Nephron progenitor cell (in vitro differentiated cells): ENCODE measurements around the gene PSMA6.

Source experiments
- DNase-seq: peaks from one replicate; pipeline ENCODE4 v3.0.0; 2021
- H3K27ac Mint-ChIP-seq: 2 replicates; pipeline ENCODE4 v1.8.0; 2021; ENCODE audit warnings: mild to moderate bottlenecking, moderate library complexity, mixed read lengths
- H3K27me3 Mint-ChIP-seq: 2 replicates; pipeline ENCODE4 v1.8.0; 2021; ENCODE audit warnings: mild to moderate bottlenecking, low read depth, mixed read lengths; ENCODE audit not compliant: poor library complexity
- H3K36me3 Mint-ChIP-seq: 2 replicates; pipeline ENCODE4 v1.8.0; 2021; ENCODE audit warnings: low read depth, mixed read lengths
- H3K4me1 Mint-ChIP-seq: 2 replicates; pipeline ENCODE4 v1.8.0; 2021; ENCODE audit warnings: mixed read lengths
- H3K4me3 Mint-ChIP-seq: 2 replicates; pipeline ENCODE4 v1.8.0; 2021; ENCODE audit warnings: mild to moderate bottlenecking, moderate library complexity, mixed read lengths
- H3K9me3 Mint-ChIP-seq: 2 replicates; pipeline ENCODE4 v1.8.0; 2021; ENCODE audit warnings: mild to moderate bottlenecking, moderate library complexity, mixed read lengths
- TF ChIP-seq, protein P1 (sequence below): fragments of 200-600 bp; sonication (generic); IDR thresholded peaks from 2 replicates; pipeline ENCODE4 v1.5.0; 2021; ENCODE audit warnings: antibody characterized with exemption

The PSMA6 gene

DNA sequence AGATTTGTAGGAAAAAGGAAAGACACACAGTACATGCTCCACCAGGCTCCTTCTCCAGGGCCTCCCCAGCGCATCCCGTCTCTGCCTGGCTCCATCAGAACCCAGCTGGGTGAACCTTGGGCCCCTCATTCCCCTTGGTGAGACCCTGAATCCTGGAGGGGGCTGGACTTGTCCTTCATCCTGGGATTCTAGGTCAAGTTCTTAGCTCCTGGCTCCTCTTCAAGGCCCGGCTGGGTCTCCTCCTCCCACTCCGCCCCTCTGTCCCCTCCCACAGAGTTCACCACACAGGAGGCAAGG lies 49.2 kb downstream of the PSMA6 start:
- peak; percentile 67 for DNase-seq
- Mint-ChIP-seq H3K4me1 (peaks cover 42% of the 10 kb centered on the region), H3K27ac (no peak overlapping the region), H3K36me3 (no peaks in the 10 kb centered on the region), H3K27me3 (no peaks in the 10 kb centered on the region), H3K9me3 (no peaks in the 10 kb centered on the region), H3K4me3 (no peak overlapping the region)
- TF ChIP-seq, protein P1, sequence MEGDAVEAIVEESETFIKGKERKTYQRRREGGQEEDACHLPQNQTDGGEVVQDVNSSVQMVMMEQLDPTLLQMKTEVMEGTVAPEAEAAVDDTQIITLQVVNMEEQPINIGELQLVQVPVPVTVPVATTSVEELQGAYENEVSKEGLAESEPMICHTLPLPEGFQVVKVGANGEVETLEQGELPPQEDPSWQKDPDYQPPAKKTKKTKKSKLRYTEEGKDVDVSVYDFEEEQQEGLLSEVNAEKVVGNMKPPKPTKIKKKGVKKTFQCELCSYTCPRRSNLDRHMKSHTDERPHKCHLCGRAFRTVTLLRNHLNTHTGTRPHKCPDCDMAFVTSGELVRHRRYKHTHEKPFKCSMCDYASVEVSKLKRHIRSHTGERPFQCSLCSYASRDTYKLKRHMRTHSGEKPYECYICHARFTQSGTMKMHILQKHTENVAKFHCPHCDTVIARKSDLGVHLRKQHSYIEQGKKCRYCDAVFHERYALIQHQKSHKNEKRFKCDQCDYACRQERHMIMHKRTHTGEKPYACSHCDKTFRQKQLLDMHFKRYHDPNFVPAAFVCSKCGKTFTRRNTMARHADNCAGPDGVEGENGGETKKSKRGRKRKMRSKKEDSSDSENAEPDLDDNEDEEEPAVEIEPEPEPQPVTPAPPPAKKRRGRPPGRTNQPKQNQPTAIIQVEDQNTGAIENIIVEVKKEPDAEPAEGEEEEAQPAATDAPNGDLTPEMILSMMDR, result no peak

DNA sequence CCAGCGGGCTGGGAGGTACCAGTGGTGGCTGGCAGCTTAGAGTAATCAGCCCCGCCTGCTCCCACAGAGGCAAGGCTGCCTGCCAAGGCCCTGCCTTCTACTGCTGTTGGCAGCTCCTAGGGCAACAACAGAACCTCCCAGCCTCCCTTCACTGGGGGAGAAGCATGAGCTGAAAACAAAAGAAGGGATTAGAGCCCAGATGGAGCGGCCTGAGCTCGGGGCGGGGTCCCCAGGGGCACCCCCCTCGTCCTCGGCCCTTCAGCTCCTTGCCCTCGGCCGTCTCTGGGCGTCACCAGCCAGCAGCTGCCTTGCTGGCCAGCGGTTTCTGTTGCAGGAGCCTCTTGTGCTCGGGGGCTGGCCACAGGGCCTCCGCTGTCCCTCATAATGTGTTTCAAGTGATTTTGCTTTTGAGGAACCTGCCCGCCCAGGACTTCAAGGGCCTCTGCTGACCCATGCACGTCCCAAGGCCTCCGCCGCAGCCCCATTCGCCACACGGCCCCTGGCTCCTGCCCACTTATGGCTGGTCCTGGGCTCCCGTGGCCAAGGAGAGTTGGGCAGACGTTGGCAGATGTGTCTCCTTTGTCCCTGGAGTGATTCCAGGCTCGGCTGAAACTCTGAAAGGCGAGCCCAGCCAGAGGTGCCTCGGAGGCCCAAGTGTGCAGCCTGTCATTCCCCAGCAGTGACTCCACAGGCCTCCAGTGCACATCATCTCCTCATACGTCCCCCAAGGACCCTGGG lies 49.7 kb downstream of the PSMA6 start:
- no peaks in the 10 kb centered on the region for H3K27me3 Mint-ChIP-seq
- H3K4me1 Mint-ChIP-seq, result peaks cover 40% of the 10 kb centered on the region
- no peak overlapping the region for H3K4me3 Mint-ChIP-seq
- DNase-seq, result no peak
- TF ChIP-seq, protein P1, result no peak
- H3K36me3 Mint-ChIP-seq, result no peaks in the 10 kb centered on the region
- H3K9me3 Mint-ChIP-seq, result no peaks in the 10 kb centered on the region
- H3K27ac Mint-ChIP-seq, result no peak overlapping the region

DNA sequence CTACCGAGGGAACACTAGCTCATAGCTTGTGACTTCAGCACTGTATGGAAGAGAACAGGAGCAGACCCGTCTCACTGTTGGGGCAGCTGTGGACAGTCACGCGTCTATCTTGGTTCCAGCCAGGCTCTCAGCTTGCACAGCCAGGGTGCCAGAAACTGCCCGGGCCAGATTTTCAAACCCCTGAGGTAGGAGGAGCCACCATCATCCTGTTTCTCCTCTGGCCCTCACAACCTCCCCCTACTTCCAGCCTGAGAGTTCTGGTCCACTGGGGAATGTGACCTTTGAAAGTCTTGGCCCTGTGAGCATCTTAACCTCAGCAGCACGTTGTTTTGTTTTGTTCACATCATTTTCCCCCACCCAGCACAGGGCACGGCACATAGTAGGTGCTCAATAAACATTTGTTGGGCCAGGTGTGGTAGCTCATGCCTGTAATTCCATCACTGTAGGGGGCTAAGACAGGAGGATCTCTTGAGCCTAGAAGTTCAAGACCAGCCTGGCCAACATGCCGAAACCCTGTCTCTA lies 50.4 kb downstream of the PSMA6 start:
- DNase-seq, result no peak
- H3K27me3 Mint-ChIP-seq, result no peaks in the 10 kb centered on the region
- TF ChIP-seq, protein P1, result no peak
- no peaks in the 10 kb centered on the region for H3K36me3 Mint-ChIP-seq
- H3K27ac Mint-ChIP-seq, result no peak overlapping the region
- H3K9me3 Mint-ChIP-seq, result no peaks in the 10 kb centered on the region
- peaks cover 42% of the 10 kb centered on the region for H3K4me1 Mint-ChIP-seq
- H3K4me3 Mint-ChIP-seq, result no peak overlapping the region

DNA sequence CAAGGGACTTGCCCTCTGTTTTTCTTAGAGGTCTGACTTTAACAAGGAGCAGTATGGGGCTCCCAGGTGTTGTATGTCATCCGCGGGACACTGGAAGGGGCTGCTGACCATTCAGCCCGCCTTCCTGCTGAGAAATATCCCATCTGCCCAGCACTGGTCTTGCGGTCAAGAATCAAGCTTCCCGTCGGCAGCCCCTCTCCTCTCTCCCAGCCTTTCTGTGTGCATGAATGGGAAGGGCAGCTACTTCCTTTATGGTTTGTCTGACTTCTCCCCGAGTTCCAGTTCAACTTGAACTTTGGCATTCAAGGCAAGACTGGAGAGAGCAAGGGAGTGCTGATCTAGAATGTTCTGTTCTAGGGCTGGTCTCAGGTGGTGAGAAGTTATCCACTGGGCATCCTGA lies 51.5 kb downstream of the PSMA6 start:
- no peaks in the 10 kb centered on the region for H3K9me3 Mint-ChIP-seq
- no peak for DNase-seq
- TF ChIP-seq, protein P1, result no peak
- H3K36me3 Mint-ChIP-seq, result no peaks in the 10 kb centered on the region
- peaks cover 52% of the 10 kb centered on the region for H3K4me1 Mint-ChIP-seq
- H3K4me3 Mint-ChIP-seq, result no peak overlapping the region
- H3K27ac Mint-ChIP-seq, result no peak overlapping the region
- H3K27me3 Mint-ChIP-seq, result no peaks in the 10 kb centered on the region

DNA sequence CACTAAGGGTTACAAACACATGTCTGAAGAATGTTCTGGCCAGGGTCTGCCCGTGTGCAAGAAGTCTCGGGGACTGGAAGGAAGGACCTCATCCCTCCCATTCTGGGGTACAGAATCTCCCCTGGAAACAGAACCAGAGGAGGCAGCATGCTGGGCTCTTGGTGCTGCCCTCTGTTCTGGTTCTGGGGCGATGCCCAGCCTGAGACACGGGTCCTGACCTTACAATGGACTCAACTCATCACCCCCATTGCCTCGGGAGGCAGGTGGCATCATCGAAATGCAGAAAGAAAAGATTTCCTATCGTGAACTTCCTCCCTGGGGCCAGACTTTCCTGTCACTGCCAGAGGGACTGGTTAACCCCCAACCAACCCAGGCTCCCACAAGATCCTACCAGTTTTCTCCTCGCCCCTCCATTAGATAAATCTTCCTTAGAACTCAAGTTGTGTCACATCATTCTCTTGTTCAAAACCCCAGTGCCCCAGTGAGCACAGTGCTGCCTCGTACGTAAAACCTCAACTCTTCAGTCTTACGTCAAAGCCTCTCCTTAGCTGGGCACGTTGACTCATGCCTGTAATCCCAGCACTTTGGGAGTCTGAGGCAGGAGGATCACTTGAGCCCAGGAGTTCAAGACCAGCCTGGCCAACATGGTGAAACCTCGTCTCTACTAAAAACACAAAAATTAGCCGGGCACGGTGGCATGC lies 52.1 kb downstream of the PSMA6 start:
- no peaks in the 10 kb centered on the region for H3K9me3 Mint-ChIP-seq
- no peaks in the 10 kb centered on the region for H3K27me3 Mint-ChIP-seq
- TF ChIP-seq, protein P1, result no peak
- peak overlapping the region; percentile 68 for H3K27ac Mint-ChIP-seq
- DNase-seq, result no peak
- H3K4me1 Mint-ChIP-seq, result peaks cover 52% of the 10 kb centered on the region
- H3K36me3 Mint-ChIP-seq, result no peaks in the 10 kb centered on the region
- H3K4me3 Mint-ChIP-seq, result no peak overlapping the region
